Loucy (cell line): ENCODE data around the gene KIAA1614.

Experiments
- H2AFZ ChIP-seq: fragments of 200-600 bp; sonication (generic); 2 replicates; pipeline ENCODE4 v1.6.0; 2016; ENCODE audit warnings: antibody characterized with exemption, mild to moderate bottlenecking, low read length, moderate library complexity
- H3F3A ChIP-seq: fragments of 200-600 bp; 2 replicates; pipeline ENCODE4 v1.6.0; 2016; ENCODE audit warnings: antibody characterized with exemption, low read depth, mild to moderate bottlenecking
- H3K27me3 ChIP-seq: fragments of 200-600 bp; sonication (generic); 2 replicates; pipeline ENCODE4 v1.6.1; 2014; ENCODE audit warnings: low read length, mild to moderate bottlenecking; ENCODE audit not compliant: insufficient read depth, poor library complexity, severe bottlenecking
- H3K36me3 ChIP-seq: fragments of 200-600 bp; sonication (generic); 2 replicates; pipeline ENCODE4 v1.6.1; 2016; ENCODE audit warnings: low read length; ENCODE audit not compliant: insufficient read depth
- H3K4me1 ChIP-seq: fragments of 200-600 bp; sonication (generic); 2 replicates; pipeline ENCODE4 v1.5.1; 2014; ENCODE audit warnings: low read length, mild to moderate bottlenecking; ENCODE audit not compliant: insufficient read depth, poor library complexity, severe bottlenecking
- H3K4me2 ChIP-seq: fragments of 200-600 bp; sonication (generic); 2 replicates; pipeline ENCODE4 v1.6.0; 2014; ENCODE audit warnings: antibody characterized with exemption, low read length, low read depth, mild to moderate bottlenecking; ENCODE audit not compliant: poor library complexity, severe bottlenecking
- H3K4me3 ChIP-seq: fragments of 200-600 bp; sonication (generic); 2 replicates; pipeline ENCODE4 v1.5.1; 2014; ENCODE audit warnings: low read length, mild to moderate bottlenecking, mixed read lengths; ENCODE audit not compliant: poor library complexity, severe bottlenecking
- H3K79me2 ChIP-seq: fragments of 200-600 bp; sonication (generic); 2 replicates; pipeline ENCODE4 v1.6.1; 2014; ENCODE audit warnings: low read length; ENCODE audit not compliant: insufficient read depth
- H3K9ac ChIP-seq: fragments of 200-600 bp; sonication (generic); 2 replicates; pipeline ENCODE4 v1.6.0; 2014; ENCODE audit warnings: mild to moderate bottlenecking, low read depth, low read length, moderate library complexity; ENCODE audit not compliant: poor library complexity, severe bottlenecking
- H3K9me2 ChIP-seq: fragments of 200-600 bp; sonication (generic); replicated peaks from 2 replicates; pipeline ENCODE4 v1.6.1; 2016; ENCODE audit warnings: low read depth, low read length, mixed read lengths
- H3K9me3 ChIP-seq: fragments of 200-600 bp; sonication (generic); 2 replicates; pipeline ENCODE4 v1.6.1; 2014; ENCODE audit warnings: mild to moderate bottlenecking, antibody characterized with exemption, low read length, low read depth; ENCODE audit not compliant: insufficient read depth
- H4K20me1 ChIP-seq: fragments of 200-600 bp; sonication (generic); 2 replicates; pipeline ENCODE4 v1.6.0; 2014; ENCODE audit warnings: antibody characterized with exemption, low read length, mild to moderate bottlenecking; ENCODE audit not compliant: insufficient read depth, poor library complexity, severe bottlenecking
- CTCF ChIP-seq: fragments of 200-600 bp; sonication (generic); conservative IDR thresholded peaks from 2 replicates; pipeline ENCODE4 v1.5.1; 2014; ENCODE audit warnings: mild to moderate bottlenecking, antibody characterized with exemption, low read length
- EZH2phosphoT487 ChIP-seq: fragments of 200-600 bp; IDR thresholded peaks from 2 replicates; pipeline ENCODE4 v1.6.1; 2018; ENCODE audit warnings: antibody characterized with exemption, mild to moderate bottlenecking, moderate library complexity, borderline replicate concordance

The KIAA1614 gene

GRCh38 chr1:180929389-180929788, 16.7 kb downstream of the KIAA1614 start:
- Histone ChIP-seq H3K4me2 (no peak overlapping the region), H3K27me3 (no peaks in the 10 kb centered on the region), H3K4me3 (no peak overlapping the region), H3K79me2 (no peaks in the 10 kb centered on the region), H3K9me3 (no peaks in the 10 kb centered on the region), H3K4me1 (peaks cover 30% of the 10 kb centered on the region), H3K9me2 (no peaks in the 10 kb centered on the region), H3F3A (no peaks in the 10 kb centered on the region), H4K20me1 (no peaks in the 10 kb centered on the region), H2AFZ (no peak overlapping the region), H3K9ac (no peak overlapping the region), H3K36me3 (no peaks in the 10 kb centered on the region)
- no peak for TF ChIP-seq CTCF

- no peaks in the 10 kb centered on the region for H3K9me2 ChIP-seq
- H3K9me3 ChIP-seq: no peaks in the 10 kb centered on the region
- no peaks in the 10 kb centered on the region for H3K36me3 ChIP-seq
- peaks cover 39% of the 10 kb centered on the region for H3K4me1 ChIP-seq
- no peaks in the 10 kb centered on the region for H3F3A ChIP-seq
- TF ChIP-seq EZH2phosphoT487: no peak
- no peaks in the 10 kb centered on the region for H3K79me2 ChIP-seq
- H3K4me3 ChIP-seq: no peak overlapping the region
- no peak overlapping the region for H2AFZ ChIP-seq
- no peak overlapping the region for H3K9ac ChIP-seq
- no peaks in the 10 kb centered on the region for H3K27me3 ChIP-seq
- no peaks in the 10 kb centered on the region for H4K20me1 ChIP-seq
- H3K4me2 ChIP-seq: no peak overlapping the region
These were observed 18.0 kb downstream of the KIAA1614 start for GRCh38 chr1:180930687-180931086.

GRCh38 chr1:180931529-180931928, 18.8 kb downstream of the KIAA1614 start:
- Histone ChIP-seq H2AFZ (no peak overlapping the region), H3K36me3 (no peaks in the 10 kb centered on the region), H3K9me3 (no peaks in the 10 kb centered on the region), H4K20me1 (no peaks in the 10 kb centered on the region), H3K4me1 (peaks cover 42% of the 10 kb centered on the region), H3K9me2 (no peaks in the 10 kb centered on the region), H3K9ac (no peak overlapping the region), H3K27me3 (no peaks in the 10 kb centered on the region), H3F3A (no peaks in the 10 kb centered on the region), H3K79me2 (no peaks in the 10 kb centered on the region), H3K4me2 (peak overlapping the region; percentile 12), H3K4me3 (no peak overlapping the region)
- TF ChIP-seq CTCF (no peak), EZH2phosphoT487 (no peak)

- Histone ChIP-seq H3K27me3 (no peaks in the 10 kb centered on the region), H3K4me3 (no peak overlapping the region), H3K9ac (no peak overlapping the region), H3K79me2 (no peaks in the 10 kb centered on the region), H3K9me2 (no peaks in the 10 kb centered on the region), H2AFZ (no peak overlapping the region), H3K36me3 (no peaks in the 10 kb centered on the region), H3F3A (no peaks in the 10 kb centered on the region), H4K20me1 (no peaks in the 10 kb centered on the region), H3K4me1 (peaks cover 45% of the 10 kb centered on the region), H3K4me2 (no peak overlapping the region), H3K9me3 (no peaks in the 10 kb centered on the region)
- no peak for TF ChIP-seq CTCF
- no peak for TF ChIP-seq EZH2phosphoT487
These were observed 19.7 kb downstream of the KIAA1614 start for GRCh38 chr1:180932378-180932777.
